ENCODE results near the gene TAGLN2.
A peak's percentile ranks its signal among the peaks of the same experiment; 100 is the strongest.

TAGLN2 gene

DNA sequence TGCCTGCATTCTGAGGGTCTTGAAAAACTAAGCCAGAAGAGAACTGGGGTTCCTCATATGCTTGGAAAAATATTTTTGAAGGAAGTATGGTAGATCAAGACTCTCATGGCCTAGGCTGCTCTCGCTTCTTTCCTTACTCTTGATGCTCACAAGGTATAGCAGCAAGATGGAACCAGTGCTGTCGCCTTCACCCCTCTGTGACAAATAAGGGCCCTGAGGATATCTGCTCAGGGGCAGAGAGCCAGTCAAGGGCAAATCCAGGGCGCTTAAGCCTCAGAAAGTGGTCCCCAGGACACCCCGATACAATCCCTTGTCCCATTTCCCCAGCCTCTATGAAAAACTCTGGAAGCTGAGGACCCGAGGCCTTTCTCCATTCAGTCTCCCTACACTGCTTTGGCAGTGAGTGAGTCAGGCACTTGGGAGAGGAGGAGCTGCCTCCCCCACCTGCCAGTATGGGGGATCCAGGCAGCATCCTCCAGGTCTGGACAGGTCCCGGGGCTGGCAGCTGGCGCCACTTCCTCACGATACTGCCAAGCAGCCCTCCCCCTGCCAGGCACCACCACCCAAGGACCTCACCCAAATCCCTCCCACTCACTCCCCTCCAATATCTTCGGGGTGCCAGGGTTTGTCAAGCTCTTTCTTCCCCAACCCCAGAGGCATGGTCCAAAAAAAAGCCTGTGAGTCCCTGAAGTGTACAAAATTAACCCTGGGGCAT is 18.8 kb upstream of the TAGLN2 start:
- ATAC-seq (ENCODE audit: low read depth), result no peak
- no peak for DNase-seq (ENCODE audit: low spot score in 2 of 2)
- Mint-ChIP-seq H3K4me1 (peaks cover 20% of the 10 kb centered on the region), H3K27ac (no peak overlapping the region), H3K36me3 (peaks cover 2% of the 10 kb centered on the region), H3K9me3 (no peaks in the 10 kb centered on the region), H3K27me3 (peaks cover 19% of the 10 kb centered on the region), H3K4me3 (no peak overlapping the region)

GRCh38 chr1:159943278-159943640 is 18.0 kb upstream of the TAGLN2 start:
- no peak for DNase-seq (ENCODE audit: low spot score in 2 of 2)
- Mint-ChIP-seq H3K4me1 (peaks cover 27% of the 10 kb centered on the region), H3K9me3 (no peaks in the 10 kb centered on the region), H3K27me3 (peaks cover 19% of the 10 kb centered on the region), H3K4me3 (no peak overlapping the region), H3K27ac (no peak overlapping the region), H3K36me3 (peaks cover 2% of the 10 kb centered on the region)
- no peak for ATAC-seq (ENCODE audit: low read depth)

DNA sequence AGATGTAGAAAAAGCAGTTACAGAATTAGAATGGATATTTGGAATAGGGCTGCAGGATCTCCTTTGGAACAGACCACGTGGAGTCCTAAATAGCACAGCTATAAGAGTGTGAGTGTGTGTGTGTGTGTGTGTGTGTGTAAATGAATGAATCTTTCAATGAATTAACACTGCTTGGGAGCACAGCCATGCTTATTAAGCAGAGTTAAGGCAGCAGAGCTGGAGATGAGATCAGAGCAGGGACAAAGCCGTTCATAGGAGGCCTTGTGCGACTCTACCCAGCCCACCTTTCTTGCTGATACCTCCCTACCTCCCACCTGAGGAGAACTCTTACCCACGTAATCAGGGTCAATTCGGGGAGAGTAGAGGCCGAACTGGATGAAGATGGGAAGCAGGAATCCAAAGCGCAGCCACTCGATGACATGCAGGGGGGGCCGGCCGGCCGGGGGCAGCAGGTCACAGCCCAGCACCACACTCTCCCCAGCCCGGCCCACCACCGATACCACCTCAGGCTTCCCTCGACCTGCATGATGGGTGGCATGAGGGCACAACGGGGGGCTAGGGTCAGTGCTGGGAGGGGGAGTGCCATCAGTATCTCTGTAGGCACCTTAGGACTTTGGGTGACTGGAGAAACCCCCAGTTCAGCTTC is 17.4 kb upstream of the TAGLN2 start:
- H3K27ac Mint-ChIP-seq, result no peak overlapping the region
- H3K36me3 Mint-ChIP-seq, result peaks cover 2% of the 10 kb centered on the region
- no peaks in the 10 kb centered on the region for H3K9me3 Mint-ChIP-seq
- peaks cover 32% of the 10 kb centered on the region for H3K4me1 Mint-ChIP-seq
- peaks cover 17% of the 10 kb centered on the region for H3K27me3 Mint-ChIP-seq
- DNase-seq (ENCODE audit: low spot score in 2 of 2) (no peak), ATAC-seq (ENCODE audit: low read depth) (no peak)
- no peak overlapping the region for H3K4me3 Mint-ChIP-seq

- peaks cover 39% of the 10 kb centered on the region for H3K4me1 Mint-ChIP-seq
- peaks cover 17% of the 10 kb centered on the region for H3K27me3 Mint-ChIP-seq
- no peaks in the 10 kb centered on the region for H3K9me3 Mint-ChIP-seq
- peaks cover 2% of the 10 kb centered on the region for H3K36me3 Mint-ChIP-seq
- DNase-seq (ENCODE audit: low spot score in 2 of 2), result no peak
- H3K27ac Mint-ChIP-seq, result no peak overlapping the region
- no peak overlapping the region for H3K4me3 Mint-ChIP-seq
- ATAC-seq (ENCODE audit: low read depth), result no peak
Measured at GRCh38 chr1:159941591-159942560, 16.6 kb upstream of the TAGLN2 start.

GRCh38 chr1:159941141-159941540 is 15.8 kb upstream of the TAGLN2 start:
- peaks cover 45% of the 10 kb centered on the region for H3K4me1 Mint-ChIP-seq
- H3K4me3 Mint-ChIP-seq, result no peak overlapping the region
- H3K27me3 Mint-ChIP-seq, result peaks cover 17% of the 10 kb centered on the region
- no peaks in the 10 kb centered on the region for H3K9me3 Mint-ChIP-seq
- DNase-seq (ENCODE audit: low spot score in 2 of 2) (no peak), ATAC-seq (ENCODE audit: low read depth) (no peak)
- no peak overlapping the region for H3K27ac Mint-ChIP-seq
- H3K36me3 Mint-ChIP-seq, result peaks cover 2% of the 10 kb centered on the region

DNA sequence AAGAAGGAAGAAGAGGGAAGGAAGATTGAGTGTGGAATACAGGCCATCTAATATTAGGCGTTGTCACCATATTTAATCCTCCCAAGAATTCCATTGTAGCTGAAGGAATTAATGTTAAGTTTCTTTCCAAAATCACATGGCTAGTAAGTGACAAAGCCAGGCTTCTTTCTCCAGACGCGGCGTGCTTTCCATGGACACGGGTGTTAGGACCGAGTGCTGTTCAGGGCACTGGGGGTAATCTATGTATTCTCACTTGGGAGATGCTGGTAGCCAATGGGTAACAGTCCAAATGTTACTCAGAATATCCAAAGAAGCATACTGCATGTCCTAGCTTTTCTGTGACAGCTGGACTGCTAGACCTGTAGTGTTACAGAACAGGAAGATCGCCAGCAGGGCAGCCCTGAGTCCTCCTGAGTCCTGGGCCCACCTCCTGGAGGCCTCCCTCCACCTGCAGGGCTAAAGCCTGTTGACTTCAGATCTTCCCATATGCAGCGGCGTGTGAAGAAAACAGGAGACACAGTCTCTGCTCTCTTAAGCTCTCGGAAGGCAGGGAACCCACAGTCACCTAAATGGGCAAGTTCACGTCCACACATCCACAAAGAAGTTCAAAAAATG is 14.8 kb upstream of the TAGLN2 start:
- Mint-ChIP-seq H3K36me3 (no peaks in the 10 kb centered on the region), H3K9me3 (no peaks in the 10 kb centered on the region), H3K27me3 (peaks cover 12% of the 10 kb centered on the region), H3K27ac (no peak overlapping the region), H3K4me3 (no peak overlapping the region), H3K4me1 (peaks cover 47% of the 10 kb centered on the region)
- DNase-seq (ENCODE audit: low spot score in 2 of 2), result no peak
- no peak for ATAC-seq (ENCODE audit: low read depth)

GRCh38 chr1:159939678-159940002 is 14.3 kb upstream of the TAGLN2 start:
- ATAC-seq (ENCODE audit: low read depth) (no peak), DNase-seq (ENCODE audit: low spot score in 2 of 2) (no peak)
- Mint-ChIP-seq H3K36me3 (no peaks in the 10 kb centered on the region), H3K27ac (no peak overlapping the region), H3K27me3 (peaks cover 7% of the 10 kb centered on the region), H3K4me1 (peaks cover 45% of the 10 kb centered on the region), H3K4me3 (no peak overlapping the region), H3K9me3 (no peaks in the 10 kb centered on the region)

GRCh38 chr1:159938905-159939677 is 13.8 kb upstream of the TAGLN2 start:
- peak overlapping the region; percentile 26 for H3K27ac Mint-ChIP-seq
- peaks cover 44% of the 10 kb centered on the region for H3K4me1 Mint-ChIP-seq
- H3K36me3 Mint-ChIP-seq, result no peaks in the 10 kb centered on the region
- DNase-seq (ENCODE audit: low spot score in 2 of 2), result no peak
- no peaks in the 10 kb centered on the region for H3K9me3 Mint-ChIP-seq
- no peak for ATAC-seq (ENCODE audit: low read depth)
- peaks cover 6% of the 10 kb centered on the region for H3K27me3 Mint-ChIP-seq
- no peak overlapping the region for H3K4me3 Mint-ChIP-seq

DNA sequence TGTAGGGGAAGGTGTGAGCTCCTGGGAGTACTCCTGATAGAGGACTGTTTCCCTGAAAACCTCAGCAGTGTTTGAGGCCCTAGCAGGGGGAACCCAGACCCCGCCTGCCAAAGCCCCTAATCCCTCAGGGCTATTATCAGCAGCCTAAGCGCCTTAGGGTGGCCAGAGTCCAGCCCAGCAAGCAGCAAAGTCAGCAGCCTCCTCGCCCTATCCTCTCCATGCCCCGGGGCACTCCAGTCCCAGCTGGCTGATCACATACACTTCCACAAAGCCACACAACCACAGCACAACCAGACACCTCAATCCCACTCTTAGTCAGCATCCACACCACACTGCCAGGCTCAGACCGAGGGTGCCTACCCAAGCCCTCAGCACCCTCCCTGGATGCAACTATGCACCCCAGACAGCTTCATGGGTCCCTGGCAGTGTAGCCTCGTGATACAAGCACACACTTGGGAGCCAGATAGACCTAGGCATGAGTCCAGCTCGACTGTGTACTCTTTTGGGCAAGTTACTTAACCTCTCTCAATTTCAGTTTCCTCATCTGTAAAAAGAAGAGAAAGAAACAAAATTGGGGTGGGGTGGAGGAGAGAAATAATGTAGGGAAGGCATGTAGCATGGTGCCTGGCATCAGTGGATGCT is 13.0 kb upstream of the TAGLN2 start:
- H3K4me3 Mint-ChIP-seq, result no peak overlapping the region
- ATAC-seq (ENCODE audit: low read depth) (no peak), DNase-seq (ENCODE audit: low spot score in 2 of 2) (no peak)
- H3K9me3 Mint-ChIP-seq, result no peaks in the 10 kb centered on the region
- peaks cover 3% of the 10 kb centered on the region for H3K27me3 Mint-ChIP-seq
- H3K4me1 Mint-ChIP-seq, result peaks cover 44% of the 10 kb centered on the region
- no peaks in the 10 kb centered on the region for H3K36me3 Mint-ChIP-seq
- no peak overlapping the region for H3K27ac Mint-ChIP-seq

GRCh38 chr1:159937054-159937750 is 11.9 kb upstream of the TAGLN2 start:
- Mint-ChIP-seq H3K9me3 (no peaks in the 10 kb centered on the region), H3K27me3 (no peaks in the 10 kb centered on the region), H3K36me3 (no peaks in the 10 kb centered on the region), H3K4me3 (peak overlapping the region; percentile 46), H3K27ac (no peak overlapping the region), H3K4me1 (peaks cover 41% of the 10 kb centered on the region)
- ATAC-seq (ENCODE audit: low read depth) (peak; percentile 28), DNase-seq (ENCODE audit: low spot score in 2 of 2) (no peak)

GRCh38 chr1:159936273-159936904 is 11.1 kb upstream of the TAGLN2 start:
- ATAC-seq (ENCODE audit: low read depth), result peak; percentile 80
- peak; percentile 85 to 94 for DNase-seq (ENCODE audit: low spot score in 2 of 2)
- no peak overlapping the region for H3K27ac Mint-ChIP-seq
- no peaks in the 10 kb centered on the region for H3K9me3 Mint-ChIP-seq
- no peaks in the 10 kb centered on the region for H3K36me3 Mint-ChIP-seq
- peaks cover 2% of the 10 kb centered on the region for H3K27me3 Mint-ChIP-seq
- peak overlapping the region; percentile 33 for H3K4me3 Mint-ChIP-seq
- peaks cover 41% of the 10 kb centered on the region for H3K4me1 Mint-ChIP-seq

GRCh38 chr1:159935719-159936272 is 10.5 kb upstream of the TAGLN2 start:
- peaks cover 3% of the 10 kb centered on the region for H3K27me3 Mint-ChIP-seq
- no peak for DNase-seq (ENCODE audit: low spot score in 2 of 2)

More at GRCh38 chr1:159935719-159936272, 10.5 kb upstream of the TAGLN2 start:
- Mint-ChIP-seq H3K27ac (no peak overlapping the region), H3K4me1 (peaks cover 41% of the 10 kb centered on the region), H3K9me3 (no peaks in the 10 kb centered on the region), H3K4me3 (no peak overlapping the region), H3K36me3 (no peaks in the 10 kb centered on the region)
- ATAC-seq (ENCODE audit: low read depth), result peak; percentile 43
